Kidney (tissue), 14 donors: ENCODE results near the gene CAMK1G. TPM values are rescaled to one million over a fixed set of nuclear protein-coding genes. Genes with fewer than 3 reads are reported as not detected.

Experiments used
- DNase-seq, 5 donors: peaks; one replicate each; pipeline ENCODE4 v3.0.0-alpha.2; 2013 to 2020
- FAIRE-seq: peaks from 2 replicates; lab custom pipeline; 2012; peaks lifted over from hg19 to GRCh38; lab: Jason Lieb, UNC
- H3K27ac ChIP-seq, 2 donors: one replicate each; pipeline ENCODE4 v1.7.0; 2013; ENCODE audit warnings: low read depth in 2 of 2, low read length in 2 of 2, inconsistent platforms in 1 of 2
- H3K27me3 ChIP-seq: one replicate; pipeline ENCODE4 v1.7.1; 2013; ENCODE audit warnings: low read length, inconsistent platforms; ENCODE audit not compliant: control insufficient read depth, insufficient read depth
- H3K36me3 ChIP-seq, 3 donors: one replicate each; pipeline versions ENCODE4 v1.7.0 to v1.7.1; 2013; ENCODE audit warnings: low read length in 3 of 3, control low read depth in 1 of 3, inconsistent platforms in 1 of 3; ENCODE audit not compliant: insufficient read depth in 3 of 3, control insufficient read depth in 2 of 3
- H3K4me1 ChIP-seq, 3 donors: one replicate each; pipeline versions ENCODE4 v1.7.0 to v1.7.1; 2013; ENCODE audit warnings: low read length in 3 of 3, inconsistent platforms in 1 of 3, low read depth in 1 of 3; ENCODE audit not compliant: control insufficient read depth in 2 of 3, insufficient read depth in 2 of 3
- H3K4me3 ChIP-seq, 3 donors: one replicate each; pipeline versions ENCODE4 v1.7.0 to v1.8.1; 2013; ENCODE audit warnings: low read length in 3 of 3, control low read depth in 1 of 3, inconsistent platforms in 1 of 3
- H3K9ac ChIP-seq, 3 donors: one replicate each; pipeline versions ENCODE4 v1.7.0 to v1.7.1; 2013; ENCODE audit warnings: low read length in 3 of 3, control low read depth in 1 of 3, inconsistent platforms in 1 of 3
- H3K9me3 ChIP-seq, 3 donors: one replicate each; pipeline versions ENCODE4 v1.7.0 to v1.7.1; 2013; ENCODE audit warnings: low read length in 3 of 3, control low read depth in 1 of 3, inconsistent platforms in 1 of 3; ENCODE audit not compliant: control insufficient read depth in 2 of 3, insufficient read depth in 1 of 3
- CTCF ChIP-seq: IDR thresholded peaks from 3 replicates; pipeline ENCODE4 v1.5.1; 2012; ENCODE audit warnings: mild to moderate bottlenecking, moderate library complexity, borderline replicate concordance; ENCODE audit not compliant: insufficient read depth; ENCODE audit errors: extremely low read depth
- intact Hi-C: fragments of 100-400 bp; cut with DNase I; formaldehyde crosslinking; loops from one replicate; pipeline ENCODE4 v1.11.1; 2022
- polyA plus RNA-seq: library from polyadenylated mRNA; stranded (reverse); fragments of 350-450 nt; fragmentation: Illumina TruSeq; extraction: RNeasy Lipid Tissue Mini Kit (QIAGEN cat#74804); gene quantifications from one replicate; pipeline ENCODE4 v1.2.3, GENCODE V29; 2014; ENCODE audit warnings: low read depth, low replicate concordance; ENCODE audit not compliant: insufficient read depth
- total RNA-seq: library from RNA; stranded (reverse); fragmentation: NEBNext Ultra II Directional; extraction: Animal tissue kit (Norgen Biotek cat#: 25700); gene quantifications from one replicate; pipeline ENCODE4 v1.2.1, GENCODE V29; 2021
- donor health status: control.
- donor health status: control.
- donor health status: control.
- donor health status: control.
- donor health status: control.
- donor health status: DM: yes; HTN: yes; CAD: no.
- donor health status: Normal renal cell carcinoma (clear cell type).

The CAMK1G gene
- total and polyA plus RNA-seq, 2 donors from 2014 or later, result 1.4 to 5.5 TPM

GRCh38 chr1:209634005-209634737 lies 50.7 kb downstream of the CAMK1G start:
- H3K27me3 ChIP-seq, result no peaks in the 10 kb centered on the region
- TF ChIP-seq CTCF, result no peak
- no peaks in the 10 kb centered on the region for H3K4me1 ChIP-seq
- H3K27ac ChIP-seq, result no peak overlapping the region
- no peaks in the 10 kb centered on the region for H3K36me3 ChIP-seq
- DNase-seq (no peak), FAIRE-seq (no peak)
- no peak overlapping the region for H3K9ac ChIP-seq
- H3K9me3 ChIP-seq, result no peaks in the 10 kb centered on the region
- no peak overlapping the region for H3K4me3 ChIP-seq
- intact Hi-C loops, result no loop called here

- intact Hi-C loops, result no loop called here
- H3K36me3 ChIP-seq, result no peaks in the 10 kb centered on the region
- no peak for DNase-seq
- no peak overlapping the region for H3K4me3 ChIP-seq
- H3K9me3 ChIP-seq, result no peaks in the 10 kb centered on the region
- FAIRE-seq, result no peak
- H3K4me1 ChIP-seq, result no peaks in the 10 kb centered on the region
- no peaks in the 10 kb centered on the region for H3K27me3 ChIP-seq
- no peak for TF ChIP-seq CTCF
- no peak overlapping the region for H3K9ac ChIP-seq
- H3K27ac ChIP-seq, result no peak overlapping the region
Observed at GRCh38 chr1:209635850-209636249, 52.3 kb downstream of the CAMK1G start.

- Histone ChIP-seq H3K36me3 (no peaks in the 10 kb centered on the region), H3K27me3 (no peaks in the 10 kb centered on the region), H3K4me3 (no peak overlapping the region), H3K9me3 (no peaks in the 10 kb centered on the region), H3K27ac (peak overlapping the region; percentile 64 to 83), H3K4me1 (peaks cover 7 to 36% (median 33%) of the 10 kb centered on the region in 3 donors), H3K9ac (peak overlapping the region in 1 of 3 donors; percentile 66)
- intact Hi-C loops, result no loop called here
- TF ChIP-seq CTCF, result no peak
- DNase-seq (peak; percentile 69 to 96 (median 81)), FAIRE-seq (peak; percentile 13)
Observed at GRCh38 chr1:209641832-209642172, 58.3 kb downstream of the CAMK1G start.
